ES-I3 (cell line): ENCODE data around the gene B3GALNT2.
A peak's percentile ranks its signal among the peaks of the same experiment; 100 is the strongest.

Experiments used
- H3K36me3 ChIP-seq: 2 replicates; pipeline ENCODE4 v1.6.1; 2013; ENCODE audit warnings: mild to moderate bottlenecking, low read length, control low read depth, moderate library complexity; ENCODE audit not compliant: insufficient read depth
- H3K4me1 ChIP-seq: 2 replicates; pipeline ENCODE4 v1.6.1; 2013; ENCODE audit warnings: mild to moderate bottlenecking, control low read depth, low read length; ENCODE audit not compliant: insufficient read depth
- H3K9ac ChIP-seq: 2 replicates; pipeline ENCODE4 v1.6.1; 2013; ENCODE audit warnings: low read depth, mild to moderate bottlenecking, low read length, moderate library complexity
- H3K9me3 ChIP-seq: 2 replicates; pipeline ENCODE4 v1.6.1; 2013; ENCODE audit warnings: mild to moderate bottlenecking, low read length, moderate library complexity; ENCODE audit not compliant: control insufficient read depth, insufficient read depth

Gene B3GALNT2

GRCh38 chr1:235513495-235514366, 9.5 kb upstream of the B3GALNT2 start:
- Histone ChIP-seq H3K9ac (no peak overlapping the region), H3K9me3 (no peaks in the 10 kb centered on the region), H3K4me1 (no peaks in the 10 kb centered on the region), H3K36me3 (no peaks in the 10 kb centered on the region)

GRCh38 chr1:235511470-235512240, 7.4 kb upstream of the B3GALNT2 start:
- no peak overlapping the region for H3K9ac ChIP-seq
- H3K36me3 ChIP-seq: no peaks in the 10 kb centered on the region
- no peaks in the 10 kb centered on the region for H3K4me1 ChIP-seq
- H3K9me3 ChIP-seq: no peaks in the 10 kb centered on the region

DNA sequence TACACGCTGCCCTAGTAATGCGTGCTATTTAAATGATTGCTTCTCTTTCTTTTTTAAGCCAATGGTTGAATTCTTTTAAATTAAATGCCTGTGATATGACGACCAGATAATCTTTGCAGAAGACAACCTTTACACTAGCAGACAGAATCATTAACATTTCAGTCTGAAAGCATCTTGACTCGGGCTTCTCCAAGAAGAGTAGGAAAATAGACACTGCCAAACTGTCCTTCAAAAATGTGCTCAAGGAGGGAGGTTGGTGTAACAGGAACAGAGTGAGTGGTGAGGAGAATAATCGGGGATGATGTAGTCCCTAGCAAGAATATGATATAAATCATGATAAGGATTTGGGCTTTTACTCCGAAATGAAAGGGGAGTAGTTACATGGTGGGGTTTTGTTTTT, 6.6 kb upstream of the B3GALNT2 start:
- Histone ChIP-seq H3K4me1 (no peaks in the 10 kb centered on the region), H3K9ac (no peak overlapping the region), H3K9me3 (no peaks in the 10 kb centered on the region), H3K36me3 (no peaks in the 10 kb centered on the region)

DNA sequence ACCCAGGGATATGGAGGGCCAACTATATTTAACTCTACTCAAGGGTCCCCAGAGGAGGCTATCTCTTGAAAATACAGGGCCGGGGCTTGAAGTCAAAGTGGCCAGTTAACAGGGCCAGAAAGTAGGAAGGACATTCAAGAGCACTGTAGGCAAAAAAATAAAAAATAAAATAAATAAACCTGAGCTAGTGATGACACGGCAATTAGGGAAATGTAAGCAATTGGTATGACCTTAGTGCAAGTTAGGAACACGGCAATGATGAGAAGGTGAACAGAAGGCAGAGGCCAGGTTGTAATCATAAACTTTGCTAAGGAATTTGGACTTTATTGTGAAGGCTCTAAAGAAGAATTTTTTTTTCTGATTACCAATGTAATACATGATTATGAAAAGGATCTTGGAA, 3.4 kb upstream of the B3GALNT2 start:
- Histone ChIP-seq H3K36me3 (no peaks in the 10 kb centered on the region), H3K4me1 (no peaks in the 10 kb centered on the region), H3K9me3 (no peaks in the 10 kb centered on the region), H3K9ac (no peak overlapping the region)

GRCh38 chr1:235504494-235505222, 406 bp upstream of the B3GALNT2 start:
- Histone ChIP-seq H3K36me3 (no peaks in the 10 kb centered on the region), H3K4me1 (no peaks in the 10 kb centered on the region; the same call in 1 of the 2 replicates), H3K9me3 (no peaks in the 10 kb centered on the region), H3K9ac (peak overlapping the region; percentile 88)

GRCh38 chr1:235503403-235504121, 690 bp downstream of the B3GALNT2 start:
- Histone ChIP-seq H3K9ac (peak overlapping the region; percentile 88), H3K4me1 (no peaks in the 10 kb centered on the region; the same call in 1 of the 2 replicates), H3K9me3 (no peaks in the 10 kb centered on the region), H3K36me3 (no peaks in the 10 kb centered on the region)

- no peaks in the 10 kb centered on the region for H3K36me3 ChIP-seq
Observed at GRCh38 chr1:235502601-235503402, 1.4 kb downstream of the B3GALNT2 start.

GRCh38 chr1:235500971-235501540, 3.2 kb downstream of the B3GALNT2 start:
- no peaks in the 10 kb centered on the region; the same call in 1 of the 2 replicates for H3K4me1 ChIP-seq
- no peaks in the 10 kb centered on the region for H3K9me3 ChIP-seq
- H3K9ac ChIP-seq: no peak overlapping the region
- H3K36me3 ChIP-seq: no peaks in the 10 kb centered on the region

More at GRCh38 chr1:235502601-235503402, 1.4 kb downstream of the B3GALNT2 start:
- H3K9me3 ChIP-seq: no peaks in the 10 kb centered on the region
- peak overlapping the region; percentile 88 for H3K9ac ChIP-seq
- H3K4me1 ChIP-seq: no peaks in the 10 kb centered on the region; the same call in 1 of the 2 replicates

GRCh38 chr1:235495551-235495950, 8.7 kb downstream of the B3GALNT2 start:
- Histone ChIP-seq H3K9ac (no peak overlapping the region), H3K9me3 (no peaks in the 10 kb centered on the region), H3K4me1 (no peaks in the 10 kb centered on the region), H3K36me3 (peaks cover 10% of the 10 kb centered on the region; the same call in 1 of the 2 replicates)

DNA sequence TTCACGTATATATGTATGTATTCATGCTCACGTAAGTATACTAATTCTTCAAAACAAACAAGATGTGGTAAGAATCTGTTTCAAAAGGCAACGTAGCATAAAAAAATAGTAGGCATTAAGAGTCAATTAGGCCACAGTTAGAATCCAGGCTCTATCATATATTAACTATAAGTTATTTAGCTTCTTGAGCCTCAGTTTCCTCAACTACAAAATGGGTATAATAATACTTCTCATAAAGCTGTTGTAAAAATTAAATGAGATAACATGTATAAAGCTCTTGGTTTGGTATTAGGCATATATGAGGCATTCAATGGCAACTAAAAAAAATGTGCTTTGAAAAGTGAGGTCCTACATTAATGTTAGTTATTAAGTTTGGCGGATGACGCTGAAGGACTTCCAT, 9.2 kb downstream of the B3GALNT2 start:
- H3K36me3 ChIP-seq: peaks cover 10% of the 10 kb centered on the region; the same call in 1 of the 2 replicates
- no peaks in the 10 kb centered on the region for H3K9me3 ChIP-seq
- H3K4me1 ChIP-seq: no peaks in the 10 kb centered on the region
- no peak overlapping the region for H3K9ac ChIP-seq

DNA sequence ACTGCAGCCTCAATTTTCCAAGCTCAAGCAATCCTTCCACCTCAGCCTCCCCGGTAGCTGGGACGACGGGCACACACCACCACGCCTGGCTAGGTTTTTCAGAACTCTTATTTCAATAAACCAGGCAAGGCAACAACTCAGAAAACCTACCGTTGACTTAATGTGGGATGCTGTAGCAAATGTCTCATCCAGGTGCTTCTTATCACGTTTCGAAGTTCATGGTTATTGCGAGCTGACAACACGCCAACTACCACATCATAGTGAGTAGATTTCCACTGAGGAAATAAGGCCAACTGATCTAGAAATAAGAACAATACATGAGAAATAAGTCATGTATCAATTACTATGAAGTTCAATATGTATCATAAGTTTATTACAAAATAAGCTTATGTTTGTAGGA, 9.7 kb downstream of the B3GALNT2 start:
- H3K36me3 ChIP-seq: peaks cover 10% of the 10 kb centered on the region; the same call in 1 of the 2 replicates
- H3K4me1 ChIP-seq: no peaks in the 10 kb centered on the region
- no peaks in the 10 kb centered on the region for H3K9me3 ChIP-seq
- H3K9ac ChIP-seq: no peak overlapping the region

GRCh38 chr1:235491644-235492043, 12.6 kb downstream of the B3GALNT2 start:
- Histone ChIP-seq H3K9ac (no peak overlapping the region), H3K4me1 (no peaks in the 10 kb centered on the region)

DNA sequence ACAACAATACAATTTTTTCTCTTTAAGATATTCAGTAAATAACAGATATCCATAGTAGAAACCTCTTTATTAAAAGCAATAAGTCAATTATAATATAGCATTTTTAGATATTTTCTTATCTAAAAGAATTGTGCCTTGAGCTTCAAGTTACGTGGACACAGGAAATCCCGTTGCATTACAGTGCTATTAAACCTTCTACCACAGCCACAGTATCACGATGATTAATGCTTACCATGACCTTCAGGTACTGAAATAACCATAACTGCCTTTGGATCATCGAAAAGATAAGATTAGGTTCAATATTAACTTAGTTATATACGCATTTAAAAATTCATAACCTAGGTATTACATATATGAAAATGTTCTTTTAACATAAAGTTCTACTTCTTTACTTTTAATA, 17.9 kb downstream of the B3GALNT2 start:
- Histone ChIP-seq H3K36me3 (peaks cover 9% of the 10 kb centered on the region), H3K4me1 (no peaks in the 10 kb centered on the region)

More at GRCh38 chr1:235491644-235492043, 12.6 kb downstream of the B3GALNT2 start:
- Histone ChIP-seq H3K9me3 (no peaks in the 10 kb centered on the region), H3K36me3 (peaks cover 10% of the 10 kb centered on the region; the same call in 1 of the 2 replicates)

More for the DNA sequence above, 17.9 kb downstream of the B3GALNT2 start:
- H3K9ac ChIP-seq: no peak overlapping the region
- H3K9me3 ChIP-seq: no peaks in the 10 kb centered on the region; the same call in 1 of the 2 replicates
